Measurements from ENCODE around the gene GPBAR1. TPM values are rescaled to one million over a fixed set of nuclear protein-coding genes. Genes with fewer than 3 reads are reported as not detected.

GPBAR1 gene
- total RNA-seq, 6 experiments from 2014 or later: 0.10 to 0.17 (median 0.12) TPM; not detected in 1

DNA sequence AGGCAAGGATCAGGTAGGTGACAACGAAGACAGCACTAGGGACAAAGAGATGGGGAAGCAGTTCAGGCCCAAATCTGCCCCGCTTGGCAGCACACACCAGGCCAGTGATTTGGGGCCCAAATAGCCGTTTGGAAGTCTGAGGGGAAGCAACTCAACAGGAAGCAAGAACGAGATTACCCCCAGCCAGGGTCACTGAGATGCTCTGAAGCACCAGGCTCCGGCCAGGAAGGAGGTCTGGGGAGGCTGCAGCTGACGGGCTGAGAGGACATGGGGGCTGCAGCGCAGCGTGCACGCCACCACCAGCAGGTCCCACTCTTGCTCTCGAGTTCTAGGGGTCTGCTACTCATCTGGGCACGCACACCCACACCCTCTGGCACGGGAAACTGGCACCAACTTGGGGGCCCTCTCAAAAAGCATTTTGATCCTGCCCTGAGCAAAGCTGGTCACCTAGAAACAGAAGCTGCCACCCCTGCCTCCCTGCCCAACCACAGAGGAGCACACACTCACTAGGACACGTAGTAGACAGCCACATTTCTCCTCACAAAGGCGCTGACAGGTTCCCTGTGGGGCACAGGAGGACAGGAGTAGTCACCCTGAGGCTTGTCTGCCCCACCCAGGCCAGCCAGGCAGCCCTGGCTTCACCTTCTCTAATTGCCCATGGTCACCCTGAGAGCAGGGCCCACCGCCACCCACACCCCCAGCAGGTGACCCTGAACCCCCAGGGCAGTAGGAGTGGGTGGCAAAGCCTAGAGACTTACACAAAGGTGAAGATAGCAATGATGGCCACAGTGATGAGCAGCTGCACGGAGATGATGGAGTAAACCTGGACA is 17.9 kb downstream of the GPBAR1 start:
- TF ChIP-seq, protein P1, sequence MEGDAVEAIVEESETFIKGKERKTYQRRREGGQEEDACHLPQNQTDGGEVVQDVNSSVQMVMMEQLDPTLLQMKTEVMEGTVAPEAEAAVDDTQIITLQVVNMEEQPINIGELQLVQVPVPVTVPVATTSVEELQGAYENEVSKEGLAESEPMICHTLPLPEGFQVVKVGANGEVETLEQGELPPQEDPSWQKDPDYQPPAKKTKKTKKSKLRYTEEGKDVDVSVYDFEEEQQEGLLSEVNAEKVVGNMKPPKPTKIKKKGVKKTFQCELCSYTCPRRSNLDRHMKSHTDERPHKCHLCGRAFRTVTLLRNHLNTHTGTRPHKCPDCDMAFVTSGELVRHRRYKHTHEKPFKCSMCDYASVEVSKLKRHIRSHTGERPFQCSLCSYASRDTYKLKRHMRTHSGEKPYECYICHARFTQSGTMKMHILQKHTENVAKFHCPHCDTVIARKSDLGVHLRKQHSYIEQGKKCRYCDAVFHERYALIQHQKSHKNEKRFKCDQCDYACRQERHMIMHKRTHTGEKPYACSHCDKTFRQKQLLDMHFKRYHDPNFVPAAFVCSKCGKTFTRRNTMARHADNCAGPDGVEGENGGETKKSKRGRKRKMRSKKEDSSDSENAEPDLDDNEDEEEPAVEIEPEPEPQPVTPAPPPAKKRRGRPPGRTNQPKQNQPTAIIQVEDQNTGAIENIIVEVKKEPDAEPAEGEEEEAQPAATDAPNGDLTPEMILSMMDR (IDR thresholded peaks at IDR 0.05): no peak
- no peak overlapping the region for H3K27ac Mint-ChIP-seq
- H3K27me3 Mint-ChIP-seq (ENCODE audit: insufficient read depth): no peaks in the 10 kb centered on the region; the same call in none of the 2 replicates

GRCh38 chr2:218280260-218280870 is 19.6 kb downstream of the GPBAR1 start:
- Mint-ChIP-seq H3K36me3 (ENCODE audit: low read depth) (peaks cover 4% of the 10 kb centered on the region; the same call in 1 of the 2 replicates), H3K4me3 (no peak overlapping the region), H3K27me3 (ENCODE audit: insufficient read depth) (no peaks in the 10 kb centered on the region; the same call in none of the 2 replicates), H3K9me3 (no peaks in the 10 kb centered on the region), H3K27ac (0 out of 2 replicates have a peak overlapping the region, but pooled peaks have one; percentile 0), H3K4me1 (ENCODE audit: low read depth) (peaks cover 39% of the 10 kb centered on the region)
- DNase-seq: no peak
- TF ChIP-seq, protein P1 (IDR thresholded peaks at IDR 0.05): no peak

More for the DNA sequence above, 17.9 kb downstream of the GPBAR1 start:
- no peak for DNase-seq
- Mint-ChIP-seq H3K9me3 (no peaks in the 10 kb centered on the region), H3K4me1 (ENCODE audit: low read depth) (peaks cover 26% of the 10 kb centered on the region), H3K4me3 (no peak overlapping the region), H3K36me3 (ENCODE audit: low read depth) (peaks cover 6% of the 10 kb centered on the region; the same call in 1 of the 2 replicates)

DNA sequence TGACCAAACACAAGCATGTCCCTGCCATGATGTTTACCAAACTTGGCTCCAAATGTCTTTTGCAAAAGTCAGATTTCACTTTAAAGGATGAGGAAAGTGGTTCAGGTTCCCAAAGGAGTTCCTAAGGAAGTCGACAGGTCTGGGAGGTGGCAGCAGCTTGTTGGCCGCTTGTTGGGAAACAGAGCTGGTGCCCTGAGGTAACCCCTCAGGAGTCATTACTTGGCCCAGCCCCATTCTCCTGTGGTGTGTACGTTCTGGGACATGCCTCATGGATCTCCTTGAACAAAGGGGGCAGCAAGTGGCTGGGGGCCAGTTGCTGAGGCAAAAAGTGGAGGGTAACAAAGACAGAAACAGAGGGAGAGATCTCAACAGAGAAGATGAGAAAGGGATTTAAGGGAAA is 20.6 kb downstream of the GPBAR1 start:
- DNase-seq: no peak
- peaks cover 50% of the 10 kb centered on the region for H3K4me1 Mint-ChIP-seq (ENCODE audit: low read depth)

GRCh38 chr2:218282173-218282991 is 21.6 kb downstream of the GPBAR1 start:
- Mint-ChIP-seq H3K27me3 (ENCODE audit: insufficient read depth) (peaks cover 4% of the 10 kb centered on the region), H3K36me3 (ENCODE audit: low read depth) (peaks cover 4% of the 10 kb centered on the region; the same call in 1 of the 2 replicates), H3K4me3 (peak overlapping the region; percentile 37), H3K9me3 (no peaks in the 10 kb centered on the region), H3K4me1 (ENCODE audit: low read depth) (peaks cover 60% of the 10 kb centered on the region), H3K27ac (peak overlapping the region; percentile 84)
- TF ChIP-seq, protein P1 (IDR thresholded peaks at IDR 0.05): no peak
- DNase-seq: no peak

More for the DNA sequence above, 20.6 kb downstream of the GPBAR1 start:
- TF ChIP-seq, protein P1 (IDR thresholded peaks at IDR 0.05): no peak
- no peak overlapping the region for H3K4me3 Mint-ChIP-seq
- H3K9me3 Mint-ChIP-seq: no peaks in the 10 kb centered on the region
- peaks cover 4% of the 10 kb centered on the region; the same call in 1 of the 2 replicates for H3K36me3 Mint-ChIP-seq (ENCODE audit: low read depth)
- H3K27me3 Mint-ChIP-seq (ENCODE audit: insufficient read depth): no peaks in the 10 kb centered on the region; the same call in none of the 2 replicates
- H3K27ac Mint-ChIP-seq: peak overlapping the region; percentile 74; the same call in 1 of the 2 replicates

All from HFFc6 (cell line).